K562 (cell line): ENCODE results near the gene VWA7. TPM values are rescaled to one million over a fixed set of nuclear protein-coding genes. Genes with fewer than 3 reads are reported as not detected.

Experiments
- ELK3 ChIP-seq: fragments of 450-650 bp; formaldehyde crosslinking; IDR thresholded peaks from 2 replicates; pipeline ENCODE4 v1.4.0; 2020; ENCODE audit warnings: mild to moderate bottlenecking
- ESRRA ChIP-seq: fragments of 450-650 bp; IDR thresholded peaks from 2 replicates; pipeline ENCODE4 v1.6.1; 2014; ENCODE audit warnings: low read depth, mild to moderate bottlenecking, moderate library complexity, borderline replicate concordance
- FOXM1 ChIP-seq, 2 experiments: fragments of 450-650 bp in 1 of 2; sonication (generic) in 1 of 2; formaldehyde crosslinking in 1 of 2; IDR thresholded peaks; 2 replicates each; pipeline versions ENCODE4 v1.6.1 to v1.9.0; 2017 to 2022; ENCODE audit warnings: low read depth in 2 of 2, mild to moderate bottlenecking in 2 of 2, missing genetic modification reagents in 1 of 2, moderate library complexity in 1 of 2
- GMEB1 ChIP-seq: fragments of 250-450 bp; sonication (Bioruptor Pico); IDR thresholded peaks from 2 replicates; pipeline ENCODE4 v1.4.0; 2020; ENCODE audit warnings: mild to moderate bottlenecking
- MTA2 ChIP-seq: fragments of 450-650 bp; IDR thresholded peaks from 2 replicates; pipeline ENCODE4 v1.6.1; 2016; ENCODE audit warnings: low read depth
- NFATC3 ChIP-seq: fragments of 450-650 bp; IDR thresholded peaks from 2 replicates; pipeline ENCODE4 v1.6.1; 2017; ENCODE audit warnings: mild to moderate bottlenecking
- NR2C2 ChIP-seq, 2 experiments: fragments of 200-800 bp in 1 of 2; sonication (Bioruptor generic) in 1 of 2; sonication (generic) in 1 of 2; formaldehyde crosslinking in 1 of 2; IDR thresholded peaks; 2 replicates each; pipeline versions ENCODE4 v1.6.1 to v1.8.0; 2016 to 2022; ENCODE audit warnings: mild to moderate bottlenecking in 1 of 2, missing compliant biosample characterization in 1 of 2, missing genetic modification characterization in 1 of 2, missing genetic modification reagents in 1 of 2
- POLR2A ChIP-seq: fragments of 450-650 bp; conservative IDR thresholded peaks from 2 replicates; pipeline ENCODE4 v1.6.1; 2016
- SNAPC5 ChIP-seq: fragments of 250-450 bp; sonication (Bioruptor Pico); IDR thresholded peaks from 2 replicates; pipeline ENCODE4 v1.8.0; 2021; ENCODE audit warnings: moderate library complexity, mild to moderate bottlenecking, inconsistent platforms
- STAG1 ChIP-seq: sonication (generic); formaldehyde crosslinking; IDR thresholded peaks from 2 replicates; pipeline ENCODE4 v1.5.0; 2020; ENCODE audit warnings: missing genetic modification reagents, borderline replicate concordance
- THAP12 ChIP-seq: fragments of 250-450 bp; sonication (Bioruptor Pico); IDR thresholded peaks from 2 replicates; pipeline ENCODE4 v1.9.0; 2021; ENCODE audit warnings: mild to moderate bottlenecking, inconsistent platforms
- YY1 ChIP-seq, 3 experiments: IDR thresholded peaks; 2 replicates each; pipeline ENCODE4 v1.6.1; 2011; ENCODE audit warnings: low read length in 2 of 3, mild to moderate bottlenecking in 2 of 3, moderate library complexity in 2 of 3, borderline replicate concordance in 1 of 3, control low read depth in 1 of 3, low read depth in 1 of 3; ENCODE audit not compliant: insufficient read depth in 3 of 3, insufficient replicate concordance in 2 of 3, control insufficient read depth in 1 of 3, insufficient read length in 1 of 3; ENCODE audit errors: extremely low read depth in 1 of 3
- ZNF239 ChIP-seq: fragments of 250-450 bp; sonication (Bioruptor Pico); IDR thresholded peaks from 2 replicates; pipeline ENCODE4 v1.4.0; 2020; ENCODE audit warnings: mild to moderate bottlenecking
- ZNF3 ChIP-seq: fragments of 250-450 bp; sonication (Bioruptor Pico); IDR thresholded peaks from 2 replicates; pipeline ENCODE4 v1.5.0; 2021; ENCODE audit warnings: mild to moderate bottlenecking, moderate library complexity
- ZNF324 ChIP-seq: fragments of 250-450 bp; sonication (Bioruptor Pico); IDR thresholded peaks from 2 replicates; pipeline ENCODE4 v1.4.0; 2020; ENCODE audit warnings: mild to moderate bottlenecking
- ZNF518B ChIP-seq: fragments of 250-450 bp; sonication (Bioruptor Pico); IDR thresholded peaks from 2 replicates; pipeline ENCODE4 v1.5.0; 2021; ENCODE audit warnings: mild to moderate bottlenecking, moderate library complexity
- polyA plus RNA-seq, 8 experiments: library from polyadenylated mRNA; depleted of rRNA in 4 of 8; stranded (reverse) in 5 of 8; unstranded in 3 of 8; fragments of >200 nt; fragmentation: Nextera tagmentation in 2 of 8; fragmentation: Illumina TruSeq in 1 of 8; extraction: Ambion mirVana in 2 of 8; extraction: Trizol in 1 of 8; gene quantifications; 2 replicates each; pipeline versions ENCODE4 v1.2.1 to v1.2.3, GENCODE V29; 2011 to 2014; ENCODE audit warnings: inconsistent platforms in 1 of 8, missing spikeins in 1 of 8
- total RNA-seq, 7 experiments: library from RNA; depleted of rRNA in 6 of 7; stranded (reverse); fragments of >200 nt in 6 of 7; fragmentation: Illumina TruSeq in 2 of 7; extraction: Trizol in 2 of 7; gene quantifications; 2 replicates each; pipeline versions ENCODE4 v1.2.1 to v1.2.3, GENCODE V29; 2011 to 2021; ENCODE audit warnings: low replicate concordance in 1 of 7

Gene VWA7
- total and polyA plus RNA-seq, 9 of the 15 experiments (the other 6 are each of a cell fraction or from before 2014, with no cell fraction given), result 0.18 to 2.9 (median 0.95) TPM

GRCh38 chr6:31822036-31822821 is 45.1 kb upstream of the VWA7 start (continued):
- TF ChIP-seq ESRRA (no peak), ZNF3 (CRISPR knock-in tag) (0 out of 2 replicates have a peak, but pooled peaks have one; percentile 49), ZNF324 (CRISPR knock-in tag) (peak; percentile 58), STAG1 (CRISPR knock-in tag) (no peak), ELK3 (CRISPR knock-in tag) (no peak), NFATC3 (no peak), ZNF518B (peak; percentile 69; the same call in 1 of the 2 replicates), ZNF239 (CRISPR knock-in tag) (peak; percentile 63), FOXM1 (IDR thresholded peaks at IDR 0.05; ENCODE audit: low read depth) (no peak), FOXM1 (CRISPR knock-in tag; IDR thresholded peaks at IDR 0.05; ENCODE audit: low read depth) (no peak), POLR2A (peak; percentile 91), SNAPC5 (CRISPR knock-in tag) (no peak), MTA2 (no peak), YY1 (IDR thresholded peaks at IDR 0.05; ENCODE audit: borderline replicate concordance in 1 of 3, control insufficient read depth in 1 of 3, extremely low read depth in 1 of 3, insufficient read depth in 3 of 3, insufficient read length in 1 of 3, insufficient replicate concordance in 2 of 3, low read depth in 1 of 3, low read length in 2 of 3) (peak in 1 of 3 experiments; percentile 47), GMEB1 (CRISPR knock-in tag) (no peak), NR2C2 (CRISPR knock-in tag; IDR thresholded peaks at IDR 0.05) (no peak), NR2C2 (tag; IDR thresholded peaks at IDR 0.05) (no peak), THAP12 (CRISPR knock-in tag) (peak; percentile 68; the same call in 1 of the 2 replicates)
